Transverse colon (tissue), 4 donors: Measurements from ENCODE around the gene WDR6. TPM values are rescaled to one million over a fixed set of nuclear protein-coding genes. Genes with fewer than 3 reads are reported as not detected.

Experiments used
- DNase-seq: peaks from one replicate; pipeline ENCODE4 v3.0.0-alpha.2; 2019
- H3K27ac ChIP-seq, 4 donors: fragments of 200-600 bp; sonication (generic); 2 replicates each; pipeline ENCODE4 v1.5.1; 2016 to 2018; ENCODE audit warnings: inconsistent platforms in 4 of 4
- H3K27me3 ChIP-seq: fragments of 200-600 bp; sonication (generic); 2 replicates; pipeline ENCODE4 v1.5.1; 2017; ENCODE audit warnings: inconsistent platforms
- H3K36me3 ChIP-seq, 4 donors: fragments of 200-600 bp; sonication (generic); 2 replicates each; pipeline ENCODE4 v1.5.1; 2017 to 2019; ENCODE audit warnings: inconsistent platforms in 4 of 4
- H3K4me1 ChIP-seq, 4 donors: fragments of 200-600 bp; sonication (generic); 2 replicates each; pipeline ENCODE4 v1.5.1; 2017 to 2020; ENCODE audit warnings: inconsistent platforms in 4 of 4
- H3K4me3 ChIP-seq, 4 donors: fragments of 200-600 bp; sonication (generic); 1 replicate in 1 of 4; 2 replicates in 3 of 4; pipeline versions ENCODE4 v1.5.1 to v1.6.1; 2017 to 2019; ENCODE audit warnings: inconsistent platforms in 4 of 4
- H3K9me3 ChIP-seq, 2 donors: fragments of 200-600 bp; sonication (generic); 2 replicates each; pipeline ENCODE4 v1.5.1; 2017 to 2019; ENCODE audit warnings: inconsistent platforms in 2 of 2
- CTCF ChIP-seq, 5 experiments: fragments of 200-600 bp in 3 of 5; fragments of 450-650 bp in 2 of 5; sonication (generic) in 3 of 5; IDR thresholded peaks; 1 replicate in 2 of 5; 2 replicates in 3 of 5; pipeline ENCODE4 v1.5.1; 2016 to 2017; ENCODE audit warnings: antibody characterized with exemption in 5 of 5, inconsistent platforms in 3 of 5, mild to moderate bottlenecking in 2 of 5, moderate library complexity in 1 of 5
- EP300 ChIP-seq: sonication (generic); formaldehyde crosslinking; IDR thresholded peaks from one replicate; pipeline ENCODE4 v1.6.1; 2017; ENCODE audit warnings: antibody characterized with exemption, low read depth
- POLR2A ChIP-seq: fragments of 450-650 bp; IDR thresholded peaks from one replicate; pipeline ENCODE4 v1.6.1; 2016; ENCODE audit warnings: antibody characterized with exemption, mild to moderate bottlenecking, moderate library complexity
- POLR2AphosphoS5 ChIP-seq, 3 donors: sonication (generic); formaldehyde crosslinking; IDR thresholded peaks; one replicate each; pipeline ENCODE4 v1.6.1; 2016; ENCODE audit warnings: antibody characterized with exemption in 3 of 3
- WGBS, 2 donors: methylation state at CpG; one replicate each; pipeline ENCODE4 v1.1.5; 2018; ENCODE audit warnings: low coverage in 1 of 2; 5-methylcytosine and 5-hydroxymethylcytosine counted together
- in situ Hi-C, 4 donors: fragments of 200-750 bp; cut with MboI; loops; one replicate each; pipeline versions ENCODE4 v1.15.0 to v1.15.1; 2017; ENCODE audit warnings: low sequenced_read_pairs in 3 of 4, low pct_ligation_motif_present in 1 of 4, low pct_unique_long_range_greater_than_20kb in 1 of 4
- intact Hi-C: fragments of 100-400 bp; cut with DNase I; formaldehyde crosslinking; loops from one replicate; pipeline ENCODE4 v1.15.1; 2023; ENCODE audit warnings: low total_unique reads
- small RNA-seq, 4 donors: library from RNA; depleted of rRNA; stranded (forward); fragments of <200 nt; gene quantifications; one replicate each; pipeline ENCODE3, GENCODE V24; 2016
- total RNA-seq, 4 donors: library from RNA; depleted of rRNA; stranded (reverse); fragments of >200 nt; gene quantifications; one replicate each; pipeline ENCODE4 v1.1.0, GENCODE V29; 2016

The WDR6 gene
- total RNA-seq, 4 donors from 2014 or later, result 76.0 to 162 (median 146) TPM

- Histone ChIP-seq H3K4me1 (peaks cover 0 to 6% (median 0%) of the 10 kb centered on the region in 4 donors), H3K27me3 (no peaks in the 10 kb centered on the region), H3K36me3 (peaks cover 0 to 38% (median 14%) of the 10 kb centered on the region in 4 donors), H3K9me3 (no peaks in the 10 kb centered on the region), H3K27ac (no peak overlapping the region), H3K4me3 (no peak overlapping the region)
- no peak for DNase-seq
- in situ Hi-C loops, result no loop called here
- TF ChIP-seq EP300, result no peak
- TF ChIP-seq POLR2A, result no peak
- no peak for TF ChIP-seq POLR2AphosphoS5 (IDR thresholded peaks at IDR 0.05)
- no peak for TF ChIP-seq CTCF (IDR thresholded peaks at IDR 0.05)
- intact Hi-C loops, result no loop called here
- 81 to 82% methylated on average over 1 of the region's 1 CpG for WGBS, 2 donors
Observed at GRCh38 chr3:49053543-49053942, 46.4 kb downstream of the WDR6 start.

- no peaks in the 10 kb centered on the region for H3K9me3 ChIP-seq
- H3K4me1 ChIP-seq, result peaks cover 0 to 6% (median 0%) of the 10 kb centered on the region in 4 donors
- 100% methylated on average over 2 of the region's 2 CpGs; no CpG with 5 or more reads in 1 of the 2 donors for WGBS, 2 donors
- peaks cover 0 to 40% (median 15%) of the 10 kb centered on the region in 4 donors for H3K36me3 ChIP-seq
- TF ChIP-seq POLR2A (no peak), POLR2AphosphoS5 (IDR thresholded peaks at IDR 0.05) (no peak), EP300 (no peak), CTCF (IDR thresholded peaks at IDR 0.05) (no peak)
- no peaks in the 10 kb centered on the region for H3K27me3 ChIP-seq
- H3K4me3 ChIP-seq, result no peak overlapping the region
- DNase-seq, result no peak
- in situ Hi-C loops (no loop called here), intact Hi-C loops (no loop called here)
- no peak overlapping the region for H3K27ac ChIP-seq
Observed at GRCh38 chr3:49054344-49054862, 47.2 kb downstream of the WDR6 start.

GRCh38 chr3:49057268-49057667, 50.1 kb downstream of the WDR6 start:
- Histone ChIP-seq H3K4me1 (peaks cover 0 to 6% (median 0%) of the 10 kb centered on the region in 4 donors), H3K27ac (no peak overlapping the region), H3K27me3 (no peaks in the 10 kb centered on the region), H3K9me3 (no peaks in the 10 kb centered on the region), H3K4me3 (no peak overlapping the region), H3K36me3 (peaks cover 0 to 50% (median 16%) of the 10 kb centered on the region in 4 donors)
- in situ Hi-C loops, result no loop called here
- no peak for TF ChIP-seq POLR2AphosphoS5 (IDR thresholded peaks at IDR 0.05)
- TF ChIP-seq POLR2A, result no peak
- TF ChIP-seq EP300, result no peak
- no peak for TF ChIP-seq CTCF (IDR thresholded peaks at IDR 0.05)
- intact Hi-C loops, result no loop called here
- no peak for DNase-seq
- WGBS, 2 donors, result 97% methylated on average over 10 of the region's 10 CpGs; no CpG with 5 or more reads in 1 of the 2 donors

GRCh38 chr3:49058011-49058410, 50.8 kb downstream of the WDR6 start:
- intact Hi-C loops (no loop called here), in situ Hi-C loops (no loop called here)
- peaks cover 0 to 50% (median 15%) of the 10 kb centered on the region in 4 donors for H3K36me3 ChIP-seq
- no peak overlapping the region for H3K27ac ChIP-seq
- peaks cover 0 to 6% (median 0%) of the 10 kb centered on the region in 4 donors for H3K4me1 ChIP-seq
- no peak overlapping the region for H3K4me3 ChIP-seq
- DNase-seq, result no peak
- WGBS, 2 donors, result 87 to 93% methylated on average over 7 of the region's 7 CpGs
- TF ChIP-seq CTCF (IDR thresholded peaks at IDR 0.05), result no peak
- no peak for TF ChIP-seq POLR2A
- no peak for TF ChIP-seq EP300
- TF ChIP-seq POLR2AphosphoS5 (IDR thresholded peaks at IDR 0.05), result no peak
- H3K9me3 ChIP-seq, result no peaks in the 10 kb centered on the region
- H3K27me3 ChIP-seq, result no peaks in the 10 kb centered on the region

Small RNA genes within 50 kb of the gene (small RNA-seq; reads per million reads assigned to genes)
- 7,556 to 14,897 (median 13,428) reads per million in 4 donors for gene MIR191
- 51.4 to 200 (median 75.7) reads per million in 4 donors for gene MIR425

Other genes starting within 250 kb of the WDR6 start
- gene PRKAR2A, start 159.5 kb upstream of the WDR6 start, total RNA-seq, result 10 to 100 TPM; 20.3 to 59.1 (median 40.8) TPM
- gene SLC25A20, start 108.5 kb upstream of the WDR6 start, total RNA-seq, result 10 to 100 TPM in 3 of 4 donors, 1 to 10 TPM in 1; 8.4 to 83.8 (median 31.7) TPM
- gene ARIH2, start 88.5 kb upstream of the WDR6 start, total RNA-seq, result 100 to 1,000 TPM in 3 of 4 donors, 10 to 100 TPM in 1; 82.6 to 269 (median 115) TPM
- 100 to 1,000 TPM in 1 of 4 donors, 10 to 100 TPM in 3; 43.4 to 100 (median 76.6) TPM for gene P4HTM, start 17.1 kb upstream of the WDR6 start, total RNA-seq
- gene DALRD3, start 11.2 kb downstream of the WDR6 start, total RNA-seq, result 100 to 1,000 TPM in 1 of 4 donors, 10 to 100 TPM in 3; 30.4 to 136 (median 42.0) TPM
- 100 to 1,000 TPM in 1 of 4 donors, 10 to 100 TPM in 3; 30.4 to 125 (median 88.1) TPM for gene NDUFAF3, start 14.7 kb downstream of the WDR6 start, total RNA-seq
- gene IMPDH2, start 22.0 kb downstream of the WDR6 start, total RNA-seq, result 100 to 1,000 TPM in 1 of 4 donors, 10 to 100 TPM in 3; 25.1 to 106 (median 72.7) TPM
- 100 to 1,000 TPM in 1 of 4 donors, 10 to 100 TPM in 3; 76.4 to 122 (median 84.7) TPM for gene QRICH1, start 86.7 kb downstream of the WDR6 start, total RNA-seq
- gene QARS1, start 97.4 kb downstream of the WDR6 start, total RNA-seq, result 100 to 1,000 TPM; 403 to 873 (median 447) TPM
- gene USP19, start 113.4 kb downstream of the WDR6 start, total RNA-seq, result 10 to 100 TPM; 66.5 to 86.2 (median 71.7) TPM
- gene LAMB2, start 125.7 kb downstream of the WDR6 start, total RNA-seq, result 100 to 1,000 TPM; 141 to 290 (median 177) TPM
- gene CCDC71, start 158.9 kb downstream of the WDR6 start, total RNA-seq, result 10 to 100 TPM; 26.2 to 33.9 (median 31.3) TPM
- gene KLHDC8B, start 164.2 kb downstream of the WDR6 start, total RNA-seq, result 10 to 100 TPM in 2 of 4 donors, 1 to 10 TPM in 2; 4.5 to 23.5 (median 13.4) TPM